Esophagus squamous epithelium (tissue), 4 donors: ENCODE measurements around the gene COPS6.

Experiments
- POLR2A ChIP-seq, 4 donors: fragments of 450-650 bp; IDR thresholded peaks; one replicate each; pipeline ENCODE4 v1.6.1; 2017; ENCODE audit warnings: antibody characterized with exemption in 4 of 4, mild to moderate bottlenecking in 4 of 4, moderate library complexity in 3 of 4
- TF ChIP-seq, protein P1 (sequence below), 6 experiments: fragments of 450-650 bp in 4 of 6; fragments of 200-600 bp in 2 of 6; sonication (generic) in 2 of 6; IDR thresholded peaks; one replicate each; pipeline ENCODE4 v1.5.1; 2016 to 2019; ENCODE audit warnings: antibody characterized with exemption in 6 of 6, mild to moderate bottlenecking in 4 of 6, moderate library complexity in 4 of 6

DNA sequence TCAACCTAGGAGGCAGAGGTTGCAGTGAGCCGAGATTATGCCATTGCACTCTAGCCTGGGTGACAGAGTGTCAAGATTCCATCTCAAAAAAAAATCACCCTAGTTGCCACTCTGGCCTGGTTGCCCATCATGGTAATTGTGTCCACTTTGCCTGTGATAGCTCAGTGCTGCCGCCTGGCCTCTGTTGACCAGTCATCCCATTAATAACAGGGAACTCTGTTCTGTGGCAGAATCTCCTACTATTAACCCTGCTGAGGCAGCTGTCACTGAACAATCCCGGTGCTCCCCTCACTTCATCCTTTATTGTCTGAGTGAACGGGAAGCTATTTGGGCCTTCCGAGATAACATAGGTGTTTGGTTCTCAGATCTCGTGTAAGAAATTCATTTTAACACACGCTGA is 21.8 kb upstream of the COPS6 start:
- TF ChIP-seq, protein P1, sequence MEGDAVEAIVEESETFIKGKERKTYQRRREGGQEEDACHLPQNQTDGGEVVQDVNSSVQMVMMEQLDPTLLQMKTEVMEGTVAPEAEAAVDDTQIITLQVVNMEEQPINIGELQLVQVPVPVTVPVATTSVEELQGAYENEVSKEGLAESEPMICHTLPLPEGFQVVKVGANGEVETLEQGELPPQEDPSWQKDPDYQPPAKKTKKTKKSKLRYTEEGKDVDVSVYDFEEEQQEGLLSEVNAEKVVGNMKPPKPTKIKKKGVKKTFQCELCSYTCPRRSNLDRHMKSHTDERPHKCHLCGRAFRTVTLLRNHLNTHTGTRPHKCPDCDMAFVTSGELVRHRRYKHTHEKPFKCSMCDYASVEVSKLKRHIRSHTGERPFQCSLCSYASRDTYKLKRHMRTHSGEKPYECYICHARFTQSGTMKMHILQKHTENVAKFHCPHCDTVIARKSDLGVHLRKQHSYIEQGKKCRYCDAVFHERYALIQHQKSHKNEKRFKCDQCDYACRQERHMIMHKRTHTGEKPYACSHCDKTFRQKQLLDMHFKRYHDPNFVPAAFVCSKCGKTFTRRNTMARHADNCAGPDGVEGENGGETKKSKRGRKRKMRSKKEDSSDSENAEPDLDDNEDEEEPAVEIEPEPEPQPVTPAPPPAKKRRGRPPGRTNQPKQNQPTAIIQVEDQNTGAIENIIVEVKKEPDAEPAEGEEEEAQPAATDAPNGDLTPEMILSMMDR (IDR thresholded peaks at IDR 0.05): no peak
- no peak for TF ChIP-seq POLR2A (IDR thresholded peaks at IDR 0.05)
